Natural killer cell (primary cell): ENCODE measurements around the gene ENSA. TPM values are rescaled to one million over a fixed set of nuclear protein-coding genes. Genes with fewer than 3 reads are reported as not detected.
"Not testable (repeated sequence)": the region's sequence is repeated elsewhere in the genome, so short reads cannot be mapped to it uniquely, and the experiment has no call there.

Experiments used
- ATAC-seq, 3 donors: fragments of 150-1000 bp in 2 of 3; fragments of 200-7000 bp in 1 of 3; cut with Tn5 transposase; 1 replicate in 1 of 3; 2 replicates in 2 of 3; pipeline ENCODE4 v1.10.0; 2021; ENCODE audit warnings: mild to moderate bottlenecking in 2 of 3, moderate library complexity in 2 of 3
- DNase-seq, 2 donors: peaks; one replicate each; pipeline versions ENCODE4 v3.0.0 to v3.0.0-alpha.2; 2013 to 2021; ENCODE audit warnings: mixed read lengths in 1 of 2
- H3K27ac ChIP-seq: one replicate; pipeline ENCODE4 v1.5.1; 2013; ENCODE audit warnings: mild to moderate bottlenecking, low read length
- H3K27me3 ChIP-seq: one replicate; pipeline ENCODE4 v1.6.1; 2013; ENCODE audit warnings: low read length; ENCODE audit not compliant: control insufficient read depth, insufficient read depth
- H3K36me3 ChIP-seq: one replicate; pipeline ENCODE4 v1.6.1; 2013; ENCODE audit warnings: low read length; ENCODE audit not compliant: control insufficient read depth, insufficient read depth
- H3K4me1 ChIP-seq: one replicate; pipeline ENCODE4 v1.6.1; 2013; ENCODE audit warnings: low read length; ENCODE audit not compliant: control insufficient read depth, insufficient read depth
- H3K4me3 ChIP-seq: one replicate; pipeline ENCODE4 v1.5.1; 2013; ENCODE audit warnings: low read length
- H3K9me3 ChIP-seq: one replicate; pipeline ENCODE4 v1.6.1; 2013; ENCODE audit warnings: low read length; ENCODE audit not compliant: control insufficient read depth, insufficient read depth
- H3K27ac Mint-ChIP-seq, 2 donors: one replicate each; pipeline ENCODE4 v1.8.0; 2022; ENCODE audit warnings: mild to moderate bottlenecking in 2 of 2, mixed read lengths in 2 of 2, moderate library complexity in 1 of 2
- H3K27me3 Mint-ChIP-seq, 2 donors: one replicate each; pipeline ENCODE4 v1.8.0; 2022; ENCODE audit warnings: low read depth in 2 of 2, mixed read lengths in 2 of 2
- H3K36me3 Mint-ChIP-seq: one replicate; pipeline ENCODE4 v1.8.0; 2022; ENCODE audit warnings: mixed read lengths
- H3K4me1 Mint-ChIP-seq, 2 donors: one replicate each; pipeline ENCODE4 v1.8.0; 2022; ENCODE audit warnings: mixed read lengths in 2 of 2
- H3K4me3 Mint-ChIP-seq: one replicate; pipeline ENCODE4 v1.8.0; 2022; ENCODE audit warnings: mild to moderate bottlenecking, moderate library complexity, mixed read lengths
- H3K9me3 Mint-ChIP-seq, 2 donors: one replicate each; pipeline ENCODE4 v1.8.0; 2022; ENCODE audit warnings: mixed read lengths in 2 of 2
- WGBS: methylation state at CpG from one replicate; pipeline ENCODE4 v1.1.7; 2013; ENCODE audit warnings: missing lambda C conversion rate; ENCODE audit not compliant: insufficient coverage; 5-methylcytosine and 5-hydroxymethylcytosine counted together
- intact Hi-C: fragments of 100-400 bp; cut with micrococcal nuclease; formaldehyde crosslinking; loops from one replicate; pipeline ENCODE4 v1.14.2; 2022
- total RNA-seq, 4 donors: library from RNA; stranded (reverse); fragments of 120-200 nt in 1 of 4; gene quantifications; one replicate each; pipeline versions ENCODE4 v1.2.3 to v1.2.4, GENCODE V29; 2013 to 2022
- TF ChIP-seq, protein P1 (sequence below): fragments of 200-600 bp; IDR thresholded peaks from one replicate; pipeline ENCODE4 v1.8.0; 2022; ENCODE audit warnings: antibody characterized with exemption

ENSA gene
- total RNA-seq, 3 donors from 2014 or later (not counting 1 experiment from before 2014, with no cell fraction given) = 185 to 228 (median 220) TPM

DNA sequence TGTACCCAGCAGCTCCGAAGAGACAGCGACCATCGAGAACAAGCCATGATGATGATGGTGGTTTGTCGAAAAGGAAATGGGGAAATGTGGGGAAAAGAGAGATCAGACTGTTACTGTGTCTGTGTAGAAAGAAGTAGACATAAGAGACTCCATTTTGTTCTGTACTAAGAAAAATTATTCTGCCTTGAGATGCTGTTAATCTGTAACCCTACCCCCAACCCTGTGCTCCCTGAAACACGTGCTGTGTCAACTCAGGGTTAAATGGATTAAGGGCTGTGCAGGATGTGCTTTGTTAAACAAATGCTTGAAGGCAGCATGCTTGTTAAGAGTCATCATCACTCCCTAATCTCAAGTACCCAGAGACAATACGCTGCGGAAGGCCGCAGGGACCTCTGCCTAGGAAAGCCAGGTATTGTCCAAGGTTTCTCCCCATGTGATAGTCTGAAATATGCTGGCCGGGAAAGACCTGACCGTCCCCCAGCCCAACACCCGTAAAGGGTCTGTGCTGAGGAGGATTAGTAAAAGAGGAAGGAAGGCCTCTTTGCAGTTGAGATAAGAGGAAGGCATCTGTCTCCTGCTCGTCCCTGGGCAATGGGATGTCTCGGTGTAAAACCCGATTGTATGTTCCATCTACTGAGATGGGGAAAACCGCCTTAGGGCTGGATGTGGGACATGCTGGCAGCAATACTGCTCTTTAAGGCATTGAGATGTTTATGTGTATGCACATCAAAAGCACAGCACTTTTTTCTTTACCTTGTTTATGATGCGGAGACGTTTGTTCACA, 5.6 kb upstream of the ENSA start:
- WGBS = 66% methylated on average over 10 of the region's 17 CpGs
- H3K27ac Mint-ChIP-seq, ATAC-seq, H3K36me3 Mint-ChIP-seq, H3K4me3 Mint-ChIP-seq, H3K27me3 Mint-ChIP-seq, H3K4me3 ChIP-seq, H3K27me3 ChIP-seq, H3K36me3 ChIP-seq, H3K4me1 ChIP-seq, H3K9me3 ChIP-seq, H3K27ac ChIP-seq, intact Hi-C loops, DNase-seq, H3K9me3 Mint-ChIP-seq, H3K4me1 Mint-ChIP-seq: not testable (repeated sequence)

DNA sequence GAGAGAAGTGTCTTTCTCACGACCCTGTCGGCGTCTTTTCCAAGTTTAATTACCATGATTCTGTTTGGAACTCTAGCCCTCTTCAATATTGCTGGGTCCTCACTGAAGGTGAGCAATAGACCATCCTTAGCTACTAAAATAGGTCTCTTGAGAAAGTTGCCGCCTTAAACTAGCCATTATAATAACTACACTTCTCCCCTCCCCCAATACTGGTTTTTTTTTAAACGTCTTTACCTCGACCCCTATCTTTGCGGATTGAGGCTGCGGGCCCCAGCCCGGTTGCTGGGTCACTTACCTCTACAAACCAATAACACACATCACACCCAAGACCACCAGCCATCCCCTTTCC, 672 bp downstream of the ENSA start:
- 0% methylated on average over 9 of the region's 9 CpGs for WGBS
- Mint-ChIP-seq H3K9me3 (no peaks in the 10 kb centered on the region), H3K27ac (no peak overlapping the region), H3K36me3 (peaks cover 20% of the 10 kb centered on the region), H3K4me3 (no peak overlapping the region), H3K4me1 (peaks cover 6 to 9% of the 10 kb centered on the region in 2 donors), H3K27me3 (no peaks in the 10 kb centered on the region)
- DNase-seq (no peak), ATAC-seq (no peak)
- no peaks in the 10 kb centered on the region for H3K27me3 ChIP-seq
- H3K27ac ChIP-seq = peak overlapping the region; percentile 99
- no peaks in the 10 kb centered on the region for H3K9me3 ChIP-seq
- peaks cover 35% of the 10 kb centered on the region for H3K36me3 ChIP-seq
- TF ChIP-seq, protein P1, sequence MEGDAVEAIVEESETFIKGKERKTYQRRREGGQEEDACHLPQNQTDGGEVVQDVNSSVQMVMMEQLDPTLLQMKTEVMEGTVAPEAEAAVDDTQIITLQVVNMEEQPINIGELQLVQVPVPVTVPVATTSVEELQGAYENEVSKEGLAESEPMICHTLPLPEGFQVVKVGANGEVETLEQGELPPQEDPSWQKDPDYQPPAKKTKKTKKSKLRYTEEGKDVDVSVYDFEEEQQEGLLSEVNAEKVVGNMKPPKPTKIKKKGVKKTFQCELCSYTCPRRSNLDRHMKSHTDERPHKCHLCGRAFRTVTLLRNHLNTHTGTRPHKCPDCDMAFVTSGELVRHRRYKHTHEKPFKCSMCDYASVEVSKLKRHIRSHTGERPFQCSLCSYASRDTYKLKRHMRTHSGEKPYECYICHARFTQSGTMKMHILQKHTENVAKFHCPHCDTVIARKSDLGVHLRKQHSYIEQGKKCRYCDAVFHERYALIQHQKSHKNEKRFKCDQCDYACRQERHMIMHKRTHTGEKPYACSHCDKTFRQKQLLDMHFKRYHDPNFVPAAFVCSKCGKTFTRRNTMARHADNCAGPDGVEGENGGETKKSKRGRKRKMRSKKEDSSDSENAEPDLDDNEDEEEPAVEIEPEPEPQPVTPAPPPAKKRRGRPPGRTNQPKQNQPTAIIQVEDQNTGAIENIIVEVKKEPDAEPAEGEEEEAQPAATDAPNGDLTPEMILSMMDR = no peak
- intact Hi-C loops = loop anchor here (1.0 to 10.0 kb wide), 5 partner anchors 17 to 374 kb away; partner anchors contain the start of genes CA14, FALEC and MCL1
- H3K4me3 ChIP-seq = peak overlapping the region; percentile 62
- peaks cover 18% of the 10 kb centered on the region for H3K4me1 ChIP-seq

DNA sequence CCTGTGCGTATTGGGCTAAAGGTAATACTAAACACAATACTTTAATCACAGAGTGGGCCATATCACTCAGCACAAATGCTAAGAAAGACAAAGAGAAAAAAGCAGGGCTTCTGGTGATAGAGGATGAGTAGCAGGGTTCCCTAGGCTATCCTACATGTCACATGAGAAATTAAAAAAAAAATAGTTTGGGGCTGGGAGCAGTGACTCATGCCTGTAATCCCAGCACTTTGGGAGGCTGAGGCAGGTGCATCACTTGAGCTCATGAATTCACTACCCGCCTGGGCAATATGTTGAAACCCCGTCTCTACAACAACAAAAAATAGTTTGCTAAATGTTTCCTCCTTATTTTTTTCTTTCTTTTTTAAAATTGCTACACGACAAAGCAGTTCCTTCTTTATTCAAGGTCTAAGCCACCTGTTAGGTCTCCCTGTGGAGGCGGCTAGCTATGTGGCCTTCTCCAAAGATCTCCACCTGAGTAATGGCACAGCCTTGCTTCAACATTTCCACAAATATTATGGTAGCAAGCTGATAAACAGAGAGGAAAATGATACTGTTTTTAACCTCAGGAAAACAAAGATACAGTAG, 1.5 kb downstream of the ENSA start:
- ATAC-seq = no peak
- H3K36me3 ChIP-seq = peaks cover 43% of the 10 kb centered on the region
- no peaks in the 10 kb centered on the region for H3K9me3 Mint-ChIP-seq
- peaks cover 26% of the 10 kb centered on the region for H3K36me3 Mint-ChIP-seq
- TF ChIP-seq, protein P1 = no peak
- no peaks in the 10 kb centered on the region for H3K27me3 Mint-ChIP-seq
- H3K9me3 ChIP-seq = no peaks in the 10 kb centered on the region
- no peak overlapping the region for H3K27ac Mint-ChIP-seq
- 61% methylated on average over 3 of the region's 5 CpGs for WGBS
- H3K4me1 Mint-ChIP-seq = peaks cover 9 to 10% of the 10 kb centered on the region in 2 donors
- no peak overlapping the region for H3K4me3 ChIP-seq
- intact Hi-C loops = loop anchor here (2.0 to 10.0 kb wide), 3 partner anchors 49 to 373 kb away; partner anchors contain the start of genes CA14 and MCL1
- peak in 1 of 2 donors; percentile 15 for DNase-seq
- H3K27me3 ChIP-seq = no peaks in the 10 kb centered on the region
- peak overlapping the region; percentile 26 for H3K4me3 Mint-ChIP-seq
- peaks cover 18% of the 10 kb centered on the region for H3K4me1 ChIP-seq
- H3K27ac ChIP-seq = peak overlapping the region; percentile 99

DNA sequence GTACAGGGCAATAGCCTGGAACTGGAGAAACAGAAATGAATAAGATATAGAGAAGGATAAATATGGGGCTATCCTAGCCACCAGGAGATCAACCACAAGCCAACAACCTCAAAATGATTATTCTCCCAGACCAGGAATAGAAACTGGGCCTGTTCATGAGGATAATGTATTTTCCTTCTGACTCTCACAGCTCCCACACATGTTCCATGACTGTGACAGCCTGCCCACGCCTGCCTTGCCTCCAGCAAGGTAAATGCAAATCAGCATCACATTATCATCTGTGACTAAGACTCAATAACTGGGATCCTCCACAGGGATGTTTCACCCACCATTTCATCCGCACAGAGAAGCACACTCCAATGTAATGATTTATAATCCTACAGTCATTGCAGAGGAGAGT, 3.3 kb downstream of the ENSA start:
- H3K27ac Mint-ChIP-seq = no peak overlapping the region

DNA sequence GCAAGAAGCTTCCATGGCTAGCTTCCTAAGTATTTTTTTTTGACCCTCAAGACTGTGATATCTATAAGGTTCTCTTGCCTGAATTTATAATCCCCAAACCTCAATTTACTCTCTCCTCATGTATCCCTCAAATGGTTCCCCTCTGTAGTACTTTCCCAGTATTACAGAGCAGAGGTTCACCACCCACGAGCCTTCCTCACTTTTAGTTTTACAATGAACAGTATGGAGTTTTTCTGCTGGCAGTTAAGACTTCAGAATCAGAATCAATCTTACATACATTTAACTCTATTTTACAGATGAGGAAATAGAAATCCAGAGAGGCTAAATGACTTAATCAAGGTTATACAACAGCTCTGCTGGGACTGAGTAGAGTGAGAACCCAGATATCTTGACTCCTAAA, 4.9 kb downstream of the ENSA start:
- H3K27me3 Mint-ChIP-seq, H3K4me3 Mint-ChIP-seq, H3K9me3 Mint-ChIP-seq, H3K9me3 ChIP-seq, ATAC-seq, DNase-seq, H3K27ac ChIP-seq, H3K27me3 ChIP-seq, H3K4me3 ChIP-seq: not testable (repeated sequence)
- peaks cover 63% of the 10 kb centered on the region for H3K36me3 ChIP-seq
- WGBS = no CpG with 5 or more reads among the region's 1 CpG
- H3K27ac Mint-ChIP-seq = peak overlapping the region in 1 of 2 donors; percentile 37
- peaks cover 35% of the 10 kb centered on the region for H3K36me3 Mint-ChIP-seq
- H3K4me1 Mint-ChIP-seq = peaks cover 12 to 22% of the 10 kb centered on the region in 2 donors
- intact Hi-C loops = loop anchor here (10.0 kb wide), 1 partner anchor 370 kb away; the partner anchor contains the start of gene CA14
- peaks cover 15% of the 10 kb centered on the region for H3K4me1 ChIP-seq

More for the DNA sequence above, 3.3 kb downstream of the ENSA start:
- WGBS = 94% methylated on average over 1 of the region's 2 CpGs
- no peak for ATAC-seq
- Mint-ChIP-seq H3K9me3 (no peaks in the 10 kb centered on the region), H3K36me3 (peaks cover 26% of the 10 kb centered on the region), H3K4me3 (peak overlapping the region; percentile 28), H3K4me1 (peaks cover 9 to 14% of the 10 kb centered on the region in 2 donors), H3K27me3 (no peaks in the 10 kb centered on the region)
- DNase-seq = no peak
- H3K27me3 ChIP-seq = no peaks in the 10 kb centered on the region
- no peaks in the 10 kb centered on the region for H3K9me3 ChIP-seq
- no peak overlapping the region for H3K4me3 ChIP-seq
- H3K27ac ChIP-seq = no peak overlapping the region
- H3K36me3 ChIP-seq = peaks cover 50% of the 10 kb centered on the region
- intact Hi-C loops = loop anchor here (10.0 kb wide), 1 partner anchor 371 kb away; the partner anchor contains the start of gene CA14
- TF ChIP-seq, protein P1 = no peak
- H3K4me1 ChIP-seq = peaks cover 22% of the 10 kb centered on the region
